HUES48 (cell line): ENCODE results near the gene TBC1D16.

Experiments used
- H3K27ac ChIP-seq: one replicate; pipeline ENCODE4 v1.7.0; 2013; ENCODE audit warnings: low read depth, low read length, inconsistent platforms
- H3K27me3 ChIP-seq: 2 replicates; pipeline ENCODE4 v1.6.1; 2013; ENCODE audit warnings: mild to moderate bottlenecking, low read length; ENCODE audit not compliant: control insufficient read depth, insufficient read depth
- H3K36me3 ChIP-seq: 2 replicates; pipeline ENCODE4 v1.6.1; 2013; ENCODE audit warnings: low read length; ENCODE audit not compliant: control insufficient read depth, insufficient read depth
- H3K4me1 ChIP-seq: 2 replicates; pipeline ENCODE4 v1.6.1; 2013; ENCODE audit warnings: mild to moderate bottlenecking, low read length; ENCODE audit not compliant: control insufficient read depth, insufficient read depth
- H3K4me3 ChIP-seq: 2 replicates; pipeline ENCODE4 v1.5.1; 2013; ENCODE audit warnings: mild to moderate bottlenecking, low read depth, low read length
- H3K9ac ChIP-seq: 2 replicates; pipeline ENCODE4 v1.6.1; 2013; ENCODE audit warnings: mild to moderate bottlenecking, low read depth, low read length, moderate library complexity
- H3K9me3 ChIP-seq: 2 replicates; pipeline ENCODE4 v1.6.1; 2013; ENCODE audit warnings: low read length; ENCODE audit not compliant: control insufficient read depth, insufficient read depth

TBC1D16 gene

DNA sequence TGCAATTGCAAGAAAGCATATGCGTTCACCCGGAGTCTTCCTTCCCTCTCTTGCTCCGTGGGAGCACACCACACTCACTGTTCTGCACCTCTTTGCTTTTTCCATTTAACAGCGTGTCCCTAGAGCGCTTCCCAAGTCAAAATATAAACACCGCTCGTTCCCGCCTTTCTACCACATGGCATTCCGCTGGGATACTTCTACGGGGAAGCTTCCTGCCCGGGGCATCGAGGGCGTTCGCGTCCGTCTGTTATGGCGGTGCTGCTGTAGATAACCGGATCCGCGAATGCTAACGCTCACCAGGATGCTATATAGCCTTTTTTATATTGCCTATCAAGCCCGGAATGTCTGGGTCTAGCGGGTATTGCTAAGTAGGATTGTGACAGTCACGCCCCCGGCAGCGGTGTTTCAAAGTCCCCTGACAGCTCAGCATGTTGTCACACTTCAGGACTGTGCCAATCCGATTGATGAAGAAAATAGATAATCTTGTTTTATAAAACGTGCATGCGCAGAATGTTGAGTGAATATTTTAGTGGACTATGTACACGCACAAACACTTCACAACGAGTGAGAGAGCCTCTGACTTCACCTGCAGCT is 31.8 kb upstream of the TBC1D16 start:
- Histone ChIP-seq H3K9ac (no peak overlapping the region), H3K27me3 (no peaks in the 10 kb centered on the region), H3K9me3 (no peaks in the 10 kb centered on the region), H3K4me1 (peaks cover 11% of the 10 kb centered on the region), H3K4me3 (no peak overlapping the region), H3K36me3 (no peaks in the 10 kb centered on the region), H3K27ac (no peak overlapping the region)

DNA sequence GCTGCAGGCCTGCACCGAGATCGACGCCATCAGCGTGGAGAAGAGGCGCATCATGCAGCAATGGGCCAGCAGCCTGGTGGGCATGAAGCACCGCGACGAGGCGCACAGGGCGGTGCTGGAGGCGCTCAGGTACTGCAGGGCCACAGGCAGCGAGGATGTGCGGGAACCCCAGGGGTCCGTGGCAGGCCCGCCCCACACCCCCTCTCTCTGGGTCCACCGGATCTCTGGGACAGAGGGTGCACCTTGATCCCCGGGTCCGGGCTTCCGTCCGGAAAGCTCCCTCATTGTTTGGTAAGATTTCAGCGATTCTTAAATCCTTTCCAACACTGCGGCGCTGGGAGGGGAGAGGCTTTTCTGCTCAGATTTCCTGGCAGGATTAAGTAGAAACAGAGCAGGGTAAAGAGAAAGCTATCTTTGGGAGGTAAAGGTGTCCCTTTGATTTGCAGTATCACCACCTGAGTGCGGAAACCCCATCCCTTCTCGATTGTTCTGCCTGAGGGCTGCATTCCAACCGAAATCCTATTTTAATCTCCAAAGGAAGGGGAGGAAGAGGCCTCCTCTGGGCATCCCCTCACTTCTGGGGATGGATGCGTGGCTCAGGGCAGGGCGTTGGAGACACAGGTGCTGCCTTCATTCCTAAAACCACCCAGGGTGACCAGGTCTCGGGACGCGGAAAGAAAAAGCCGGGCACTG is 30.0 kb upstream of the TBC1D16 start:
- Histone ChIP-seq H3K27ac (peak overlapping the region; percentile 8), H3K9me3 (no peaks in the 10 kb centered on the region), H3K36me3 (no peaks in the 10 kb centered on the region), H3K4me3 (peak overlapping the region; percentile 0; the same call in 1 of the 2 replicates), H3K27me3 (no peaks in the 10 kb centered on the region), H3K4me1 (peaks cover 11% of the 10 kb centered on the region), H3K9ac (peak overlapping the region; percentile 23; the same call in 1 of the 2 replicates)

DNA sequence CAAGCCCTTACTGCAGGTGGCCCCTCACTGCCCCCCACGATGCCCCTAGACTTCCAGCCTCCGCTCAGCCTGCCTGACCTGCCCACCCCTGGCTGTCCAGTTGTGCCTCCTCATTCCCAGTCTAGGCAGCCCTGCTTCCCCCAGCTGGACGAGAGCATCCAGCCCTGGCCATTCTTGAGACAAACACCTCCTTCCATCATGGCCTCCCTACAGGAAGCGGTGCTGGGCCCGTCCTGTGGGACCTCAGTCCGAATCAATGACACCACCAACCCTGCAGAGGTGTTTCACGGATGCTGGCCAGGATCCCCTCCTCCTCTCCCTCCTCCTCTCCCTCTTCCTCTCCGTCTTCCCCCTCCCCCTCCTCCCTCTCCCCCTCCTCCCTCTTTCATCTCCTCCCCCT is 29.0 kb upstream of the TBC1D16 start:
- no peak overlapping the region for H3K27ac ChIP-seq
- peaks cover 11% of the 10 kb centered on the region for H3K4me1 ChIP-seq
- no peak overlapping the region for H3K9ac ChIP-seq
- H3K9me3 ChIP-seq = no peaks in the 10 kb centered on the region
- H3K36me3 ChIP-seq = no peaks in the 10 kb centered on the region
- no peaks in the 10 kb centered on the region for H3K27me3 ChIP-seq
- H3K4me3 ChIP-seq = no peak overlapping the region

DNA sequence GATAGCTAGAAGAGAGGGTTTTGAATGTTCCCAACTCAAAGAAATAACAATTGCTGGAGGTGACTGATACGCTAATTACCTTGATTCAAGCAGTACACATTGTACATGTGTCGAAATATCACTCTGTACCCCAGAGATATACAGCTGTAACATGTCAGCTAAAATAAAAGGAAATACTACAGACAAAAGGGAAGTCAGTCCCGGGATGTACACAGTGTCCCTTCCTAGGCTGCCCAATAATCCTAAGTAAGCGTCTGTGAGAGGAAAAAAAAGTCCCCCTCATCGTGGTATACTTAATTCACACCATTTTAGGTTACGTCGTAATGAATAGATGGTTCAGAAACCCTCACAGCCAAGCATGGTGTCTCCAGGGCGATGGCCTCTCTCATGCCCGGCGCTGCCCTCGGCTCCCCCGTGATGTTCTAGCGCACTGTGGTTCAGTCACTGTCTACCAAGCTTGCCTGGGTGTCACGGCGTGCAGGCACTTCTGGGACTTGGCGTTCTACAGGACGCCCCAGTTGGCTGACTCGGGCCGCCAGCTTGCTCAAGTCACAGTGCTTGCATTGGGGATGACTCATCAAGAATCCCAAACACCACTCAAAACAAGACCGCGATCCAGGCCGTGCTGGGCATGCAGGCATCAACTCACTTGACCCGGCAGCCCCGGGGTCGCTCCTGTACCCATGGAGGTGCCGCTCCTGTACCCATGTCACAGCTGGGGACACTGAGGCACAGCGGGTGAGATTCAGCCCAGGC is 28.3 kb upstream of the TBC1D16 start:
- Histone ChIP-seq H3K4me1 (peaks cover 11% of the 10 kb centered on the region), H3K27me3 (no peaks in the 10 kb centered on the region), H3K27ac (no peak overlapping the region), H3K9me3 (no peaks in the 10 kb centered on the region), H3K36me3 (peaks cover 1% of the 10 kb centered on the region; the same call in 1 of the 2 replicates), H3K4me3 (no peak overlapping the region), H3K9ac (no peak overlapping the region)

DNA sequence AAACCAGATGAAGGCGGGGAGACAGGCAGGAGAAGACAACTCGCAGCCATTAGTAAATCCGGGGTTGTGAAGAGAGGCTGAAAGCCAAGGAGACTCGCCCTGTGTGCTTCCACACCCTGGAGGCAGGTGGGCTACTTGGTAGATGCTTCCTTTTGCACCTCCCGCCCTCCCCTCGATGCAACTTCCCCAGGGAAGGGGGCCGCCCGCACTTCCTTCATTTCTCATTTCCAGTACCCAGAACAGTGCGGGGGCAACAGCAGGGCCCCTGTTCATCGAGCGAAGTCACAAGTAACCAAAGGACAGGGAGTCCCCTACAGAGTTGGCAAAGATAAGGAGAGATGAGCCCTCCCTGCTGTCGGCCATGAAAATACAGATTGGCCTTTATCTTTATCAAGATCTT is 25.7 kb upstream of the TBC1D16 start:
- peaks cover 4% of the 10 kb centered on the region; the same call in 1 of the 2 replicates for H3K36me3 ChIP-seq
- no peak overlapping the region for H3K4me3 ChIP-seq
- H3K27me3 ChIP-seq = no peaks in the 10 kb centered on the region
- H3K4me1 ChIP-seq = peaks cover 11% of the 10 kb centered on the region
- no peak overlapping the region for H3K27ac ChIP-seq
- H3K9ac ChIP-seq = no peak overlapping the region
- H3K9me3 ChIP-seq = no peaks in the 10 kb centered on the region

DNA sequence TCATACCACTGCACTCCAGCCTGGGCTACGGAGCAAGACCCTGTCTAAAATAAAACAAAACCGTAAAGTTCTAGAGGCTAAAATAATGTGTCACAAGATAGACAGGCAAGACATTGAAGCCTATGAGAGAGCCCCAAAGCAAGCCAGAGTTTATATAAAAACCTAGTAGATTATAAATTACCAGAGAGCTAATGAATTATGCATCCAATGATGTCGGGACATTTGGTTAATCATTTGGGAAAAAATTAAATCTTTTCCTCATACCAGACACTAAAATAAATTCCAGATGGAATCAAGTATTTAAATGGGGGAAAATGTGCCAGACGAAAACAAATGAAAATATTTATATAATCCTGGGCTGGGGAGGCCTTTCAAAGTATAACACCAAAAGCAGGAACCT is 25.0 kb upstream of the TBC1D16 start:
- peaks cover 4% of the 10 kb centered on the region; the same call in 1 of the 2 replicates for H3K36me3 ChIP-seq
- no peak overlapping the region for H3K4me3 ChIP-seq
- no peaks in the 10 kb centered on the region for H3K9me3 ChIP-seq
- H3K27me3 ChIP-seq = no peaks in the 10 kb centered on the region
- H3K4me1 ChIP-seq = peaks cover 6% of the 10 kb centered on the region
- H3K27ac ChIP-seq = no peak overlapping the region
- no peak overlapping the region for H3K9ac ChIP-seq

DNA sequence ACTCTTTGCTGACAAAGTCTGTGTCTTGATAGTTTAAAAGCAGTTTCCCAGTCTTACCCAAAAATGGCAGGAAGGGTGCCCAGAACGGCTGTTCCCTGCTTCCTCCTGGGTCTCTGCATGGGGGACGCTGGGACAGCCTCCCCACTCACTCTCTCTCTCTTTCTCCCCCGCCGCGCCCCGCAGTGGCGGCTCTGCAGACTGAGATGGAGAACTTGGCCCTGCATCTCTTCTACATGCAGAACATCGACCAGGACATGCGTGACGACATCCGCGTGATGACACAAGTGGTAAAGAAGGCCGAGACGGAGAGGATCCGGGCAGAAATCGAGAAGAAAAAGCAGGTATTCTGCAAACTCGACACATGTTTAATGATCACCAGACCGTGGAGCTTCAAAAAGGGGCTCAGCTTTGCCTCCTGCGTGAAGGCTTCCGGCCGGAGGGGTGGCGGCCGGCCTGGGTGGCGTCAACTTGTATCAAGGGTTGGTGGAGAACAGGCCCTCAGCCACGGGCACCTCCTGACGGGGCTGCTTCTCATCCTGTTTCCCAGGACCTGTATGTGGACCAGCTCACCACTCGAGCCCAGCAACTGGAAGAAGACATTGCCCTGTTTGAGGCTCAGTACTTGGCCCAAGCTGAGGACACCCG is 22.8 kb upstream of the TBC1D16 start:
- Histone ChIP-seq H3K36me3 (peaks cover 4% of the 10 kb centered on the region; the same call in 1 of the 2 replicates), H3K4me3 (no peak overlapping the region), H3K4me1 (peaks cover 6% of the 10 kb centered on the region; the same call in 1 of the 2 replicates), H3K9me3 (no peaks in the 10 kb centered on the region), H3K27ac (no peak overlapping the region), H3K27me3 (no peaks in the 10 kb centered on the region), H3K9ac (no peak overlapping the region)

DNA sequence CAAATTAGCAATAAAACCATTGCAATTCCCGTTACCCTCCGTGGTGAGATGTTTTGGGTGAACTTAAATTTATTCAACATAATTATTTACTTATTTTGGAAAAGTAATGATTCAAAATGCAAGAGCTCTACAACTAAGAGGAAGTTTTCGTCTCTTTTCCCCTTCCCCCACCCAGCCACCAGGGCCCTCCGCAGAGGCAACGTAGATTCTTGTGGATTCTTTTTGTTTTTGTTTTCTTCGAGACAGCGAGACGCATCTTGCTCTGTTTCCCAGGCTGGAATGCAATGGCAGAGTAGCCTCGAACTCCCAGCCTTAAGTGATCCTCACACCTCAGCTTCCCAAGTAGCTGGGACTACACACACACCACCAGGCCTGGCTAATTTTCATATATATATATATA is 19.9 kb upstream of the TBC1D16 start:
- H3K9me3 ChIP-seq = no peaks in the 10 kb centered on the region

DNA sequence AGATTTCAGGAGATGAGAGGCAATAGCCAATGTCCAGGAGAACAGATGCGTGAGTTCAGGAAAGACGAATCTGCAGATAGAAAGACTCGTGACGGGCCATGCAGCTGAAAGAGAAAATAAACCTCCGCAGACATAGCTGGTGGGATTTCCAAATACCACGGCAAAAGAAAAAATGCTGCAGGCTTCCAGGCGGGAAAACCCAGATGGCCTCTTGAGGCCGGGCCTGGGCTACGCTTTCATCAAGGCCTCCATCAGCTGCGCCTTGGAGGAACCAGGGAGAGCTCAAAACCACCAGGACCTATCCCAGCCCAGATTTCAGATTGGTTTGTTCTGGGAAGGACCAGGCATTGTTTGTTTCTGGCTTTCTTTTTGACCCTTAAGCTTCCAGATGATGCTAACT is 17.4 kb upstream of the TBC1D16 start:
- H3K27me3 ChIP-seq = no peaks in the 10 kb centered on the region
- no peak overlapping the region for H3K9ac ChIP-seq
- H3K36me3 ChIP-seq = no peaks in the 10 kb centered on the region
- H3K9me3 ChIP-seq = no peaks in the 10 kb centered on the region
- peaks cover 6% of the 10 kb centered on the region; the same call in 1 of the 2 replicates for H3K4me1 ChIP-seq
- no peak overlapping the region for H3K4me3 ChIP-seq
- no peak overlapping the region for H3K27ac ChIP-seq

More for the DNA sequence above, 19.9 kb upstream of the TBC1D16 start:
- Histone ChIP-seq H3K36me3 (peaks cover 4% of the 10 kb centered on the region; the same call in 1 of the 2 replicates), H3K4me1 (peaks cover 6% of the 10 kb centered on the region; the same call in 1 of the 2 replicates), H3K9ac (no peak overlapping the region), H3K27ac (no peak overlapping the region), H3K4me3 (no peak overlapping the region), H3K27me3 (no peaks in the 10 kb centered on the region)

DNA sequence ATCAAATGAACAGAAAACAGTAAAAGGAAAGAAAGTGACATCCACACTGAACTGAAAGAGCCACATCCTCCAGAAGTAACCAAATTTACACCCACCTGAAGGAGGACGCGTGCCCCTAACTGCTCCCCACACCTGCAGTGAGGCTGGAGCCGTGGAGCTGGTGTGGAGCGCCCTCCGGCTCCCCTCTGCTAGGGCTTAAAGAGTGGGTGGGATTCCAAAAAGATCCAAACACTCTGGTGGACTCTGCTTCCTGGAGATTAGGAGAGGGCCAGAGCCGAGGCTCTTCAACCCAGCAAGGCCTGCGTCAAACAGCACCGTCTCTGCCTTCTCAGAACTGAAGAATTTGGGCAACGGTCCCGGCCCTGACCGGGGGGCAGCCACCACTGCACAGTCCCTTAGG is 16.0 kb upstream of the TBC1D16 start:
- no peaks in the 10 kb centered on the region for H3K9me3 ChIP-seq
- H3K36me3 ChIP-seq = no peaks in the 10 kb centered on the region
- no peak overlapping the region for H3K9ac ChIP-seq
- peaks cover 6% of the 10 kb centered on the region; the same call in 1 of the 2 replicates for H3K4me1 ChIP-seq
- no peak overlapping the region for H3K27ac ChIP-seq
- H3K27me3 ChIP-seq = no peaks in the 10 kb centered on the region
- no peak overlapping the region for H3K4me3 ChIP-seq
